NCI-H128 (cell line): ENCODE measurements around the gene NPAS2.

Source experiments
- DNase-seq: peaks from one replicate; lab custom pipeline; 2025; ENCODE audit not compliant: unreplicated experiment; lab: John Stamatoyannopoulos, UW

The NPAS2 gene

GRCh38 chr2:100938031-100939026 lies 118.4 kb downstream of the NPAS2 start:
- DNase-seq: no peak

- DNase-seq: no peak
Observed at GRCh38 chr2:100939445-100939844, 119.5 kb downstream of the NPAS2 start.

- no peak for DNase-seq
Observed at GRCh38 chr2:100940240-100940639, 120.3 kb downstream of the NPAS2 start.

GRCh38 chr2:100940766-100941645 lies 121.1 kb downstream of the NPAS2 start:
- no peak for DNase-seq

GRCh38 chr2:100941646-100942240 lies 121.8 kb downstream of the NPAS2 start:
- DNase-seq: no peak

GRCh38 chr2:100944617-100945432 lies 124.9 kb downstream of the NPAS2 start:
- no peak for DNase-seq

- DNase-seq: no peak
Observed at GRCh38 chr2:100945433-100945740, 125.4 kb downstream of the NPAS2 start.

- no peak for DNase-seq
Observed at GRCh38 chr2:100945930-100946607, 126.1 kb downstream of the NPAS2 start.

- no peak for DNase-seq
Observed at GRCh38 chr2:100948942-100949811, 129.2 kb downstream of the NPAS2 start.

- DNase-seq: no peak
Observed at GRCh38 chr2:100952512-100952911, 132.6 kb downstream of the NPAS2 start.

- DNase-seq: no peak
Observed at GRCh38 chr2:100953406-100954043, 133.6 kb downstream of the NPAS2 start.

GRCh38 chr2:100954044-100954420 lies 134.1 kb downstream of the NPAS2 start:
- no peak for DNase-seq

- DNase-seq: no peak
Observed at GRCh38 chr2:100955226-100955625, 135.3 kb downstream of the NPAS2 start.

GRCh38 chr2:100956081-100956480 lies 136.1 kb downstream of the NPAS2 start:
- DNase-seq: no peak

- no peak for DNase-seq
Observed at GRCh38 chr2:100957996-100958653, 138.2 kb downstream of the NPAS2 start.

- DNase-seq: no peak
Observed at GRCh38 chr2:100959225-100959880, 139.4 kb downstream of the NPAS2 start.

- DNase-seq: no peak
Observed at GRCh38 chr2:100960688-100961087, 140.7 kb downstream of the NPAS2 start.
